ENCODE data around the gene NRN1L.
A peak's percentile ranks its signal among the peaks of the same experiment; 100 is the strongest.

NRN1L gene

GRCh38 chr16:67919622-67920221 is 35.0 kb downstream of the NRN1L start:
- no peak for DNase-seq

GRCh38 chr16:67922221-67922620 is 37.5 kb downstream of the NRN1L start:
- DNase-seq: no peak

- no peak for DNase-seq
These were observed 38.1 kb downstream of the NRN1L start for GRCh38 chr16:67922740-67923139.

GRCh38 chr16:67923414-67924116 is 38.9 kb downstream of the NRN1L start:
- no peak for DNase-seq

- no peak for DNase-seq
These were observed 39.6 kb downstream of the NRN1L start for GRCh38 chr16:67924140-67924906.

- DNase-seq: no peak
These were observed 41.6 kb downstream of the NRN1L start for GRCh38 chr16:67926181-67926750.

GRCh38 chr16:67927131-67927941 is 42.7 kb downstream of the NRN1L start:
- no peak for DNase-seq

- DNase-seq: no peak
These were observed 43.5 kb downstream of the NRN1L start for GRCh38 chr16:67928147-67928546.

- DNase-seq: peak; percentile 72 to 75
These were observed 44.1 kb downstream of the NRN1L start for GRCh38 chr16:67928561-67929364.

GRCh38 chr16:67930191-67930590 is 45.5 kb downstream of the NRN1L start:
- no peak for DNase-seq

- DNase-seq: no peak
These were observed 46.1 kb downstream of the NRN1L start for GRCh38 chr16:67930678-67931211.

GRCh38 chr16:67931712-67932461 is 47.2 kb downstream of the NRN1L start, which contains the start of gene CTRL:
Gene CTRL, minus strand, starts transcription at chr16:67931862. Its CDS starts 10 bp downstream, at chr16:67931852.
- no peak for DNase-seq

GRCh38 chr16:67932462-67932840 is 47.8 kb downstream of the NRN1L start:
- DNase-seq: no peak

GRCh38 chr16:67933805-67934204 is 49.1 kb downstream of the NRN1L start:
- no peak for DNase-seq

- DNase-seq: no peak
These were observed 49.8 kb downstream of the NRN1L start for GRCh38 chr16:67934306-67935100.

- DNase-seq: no peak
These were observed 50.4 kb downstream of the NRN1L start for GRCh38 chr16:67935101-67935401.

GRCh38 chr16:67935402-67936123 is 50.9 kb downstream of the NRN1L start:
- peak; percentile 88 to 89 for DNase-seq
